Fibroblast of mammary gland (primary cell): ENCODE measurements around the gene ZNHIT2.

Source experiments
- DNase-seq: peaks from one replicate; pipeline ENCODE4 v3.0.0-alpha.2; 2010; ENCODE audit warnings: low read depth
- H3K4me3 ChIP-seq: 2 replicates; pipeline ENCODE4 v1.5.1; 2011; ENCODE audit warnings: low read depth, mild to moderate bottlenecking, low read length, moderate library complexity; ENCODE audit not compliant: control insufficient read depth
- CTCF ChIP-seq: conservative IDR thresholded peaks from 2 replicates; pipeline ENCODE4 v1.5.1; 2011; ENCODE audit warnings: low read depth, low read length, inconsistent platforms; ENCODE audit not compliant: control insufficient read depth, insufficient read depth

The ZNHIT2 gene

GRCh38 chr11:65117206-65118096 is at the start of gene ZNHIT2:
Gene ZNHIT2, minus strand, starts transcription at chr11:65117701. Its CDS starts 48 bp downstream, at chr11:65117653.
- H3K4me3 ChIP-seq: peak within 1 kb of the TSS; percentile 84
- TF ChIP-seq CTCF: peak; percentile 85
- peak; percentile 98 for DNase-seq

- H3K4me3 ChIP-seq: no peak overlapping the region
- no peak for TF ChIP-seq CTCF
- DNase-seq: no peak
Measured at GRCh38 chr11:65166893-65167292, 49.4 kb upstream of the ZNHIT2 start.

GRCh38 chr11:65165410-65166317 is 48.2 kb upstream of the ZNHIT2 start:
- no peak for TF ChIP-seq CTCF
- DNase-seq: peak; percentile 30
- peak overlapping the region; percentile 12 for H3K4me3 ChIP-seq

- H3K4me3 ChIP-seq: no peak overlapping the region
- no peak for DNase-seq
- TF ChIP-seq CTCF: no peak
Measured at GRCh38 chr11:65163684-65164083, 46.2 kb upstream of the ZNHIT2 start.

- DNase-seq: no peak
- H3K4me3 ChIP-seq: no peak overlapping the region
- TF ChIP-seq CTCF: no peak
Measured at GRCh38 chr11:65160643-65161042, 43.1 kb upstream of the ZNHIT2 start.

- no peak for DNase-seq
- H3K4me3 ChIP-seq: no peak overlapping the region
- no peak for TF ChIP-seq CTCF
Measured at GRCh38 chr11:65159012-65159411, 41.5 kb upstream of the ZNHIT2 start.
